HepG2 (cell line): Measurements from ENCODE around the gene HYAL2. TPM values are rescaled to one million over a fixed set of nuclear protein-coding genes. Genes with fewer than 3 reads are reported as not detected.

Source experiments
- AGO2 ChIP-seq: fragments of 200-400 bp; formaldehyde crosslinking; optimal IDR thresholded peaks from 2 replicates; pipeline ENCODE3; 2017; ENCODE audit warnings: mild to moderate bottlenecking, low read depth, low read length, moderate library complexity
- KDM6A ChIP-seq: IDR thresholded peaks from 2 replicates; pipeline ENCODE4 v1.6.1; 2016; ENCODE audit warnings: low read depth
- KLF13 ChIP-seq: sonication (generic); formaldehyde crosslinking; IDR thresholded peaks from 2 replicates; pipeline ENCODE4 v1.4.0; 2020; ENCODE audit warnings: mild to moderate bottlenecking, missing genetic modification reagents
- MLXIP ChIP-seq: sonication (generic); formaldehyde crosslinking; IDR thresholded peaks from 2 replicates; pipeline ENCODE4 v1.9.0; 2021; ENCODE audit warnings: missing genetic modification reagents, borderline replicate concordance
- NCOA2 ChIP-seq: sonication (generic); formaldehyde crosslinking; IDR thresholded peaks from 2 replicates; pipeline ENCODE4 v1.8.0; 2022; ENCODE audit warnings: inconsistent platforms
- NFKB2 ChIP-seq: sonication (generic); formaldehyde crosslinking; IDR thresholded peaks from 2 replicates; pipeline ENCODE4 v1.4.0; 2020; ENCODE audit warnings: missing genetic modification reagents, borderline replicate concordance
- PAF1 ChIP-seq: IDR thresholded peaks from 2 replicates; pipeline ENCODE4 v1.6.1; 2016; ENCODE audit warnings: missing genetic modification reagents, missing compliant biosample characterization
- ZBTB40 ChIP-seq, 2 experiments: fragments of 450-650 bp in 1 of 2; sonication (generic) in 1 of 2; formaldehyde crosslinking in 1 of 2; IDR thresholded peaks; 2 replicates each; pipeline versions ENCODE4 v1.6.1 to v1.8.0; 2016 to 2022; ENCODE audit warnings: antibody characterized with exemption in 1 of 2, mild to moderate bottlenecking in 1 of 2, missing genetic modification reagents in 1 of 2
- ZFP62 ChIP-seq: sonication (generic); formaldehyde crosslinking; IDR thresholded peaks from 2 replicates; pipeline ENCODE4 v1.4.0; 2020; ENCODE audit warnings: missing genetic modification reagents
- ZNF160 ChIP-seq: sonication (generic); formaldehyde crosslinking; IDR thresholded peaks from 2 replicates; pipeline ENCODE4 v1.8.0; 2022; ENCODE audit warnings: mild to moderate bottlenecking, inconsistent platforms, missing genetic modification reagents
- ZNF232 ChIP-seq: sonication (generic); formaldehyde crosslinking; IDR thresholded peaks from 2 replicates; pipeline ENCODE4 v1.4.0; 2020; ENCODE audit warnings: missing genetic modification reagents, borderline replicate concordance
- ZNF644 ChIP-seq: IDR thresholded peaks from 2 replicates; pipeline ENCODE4 v1.6.1; 2016; ENCODE audit warnings: low read depth
- polyA plus RNA-seq, 8 experiments: library from polyadenylated mRNA; depleted of rRNA in 3 of 8; stranded (reverse) in 7 of 8; unstranded in 1 of 8; fragments of >200 nt; fragmentation: Illumina TruSeq in 4 of 8; extraction: Trizol in 4 of 8; gene quantifications; 2 replicates each; pipeline versions ENCODE4 v1.2.1 to v1.2.3, GENCODE V29; 2011 to 2016; ENCODE audit warnings: low read depth in 4 of 8, missing spikeins in 1 of 8, mixed read lengths in 1 of 8; ENCODE audit not compliant: insufficient read depth in 1 of 8
- total RNA-seq, 5 experiments: library from RNA; depleted of rRNA; stranded (reverse); fragments of >200 nt; fragmentation: Illumina TruSeq; extraction: Trizol; gene quantifications; 2 replicates each; pipeline ENCODE4 v1.2.3, GENCODE V29; 2016; ENCODE audit warnings: low read depth in 1 of 5
- TF ChIP-seq, protein P1 (sequence below): sonication (generic); formaldehyde crosslinking; IDR thresholded peaks from 2 replicates; pipeline ENCODE4 v1.4.0; 2020; ENCODE audit warnings: missing genetic modification reagents, mild to moderate bottlenecking, borderline replicate concordance
- TF ChIP-seq, protein P2 (sequence below): sonication (generic); formaldehyde crosslinking; IDR thresholded peaks from 2 replicates; pipeline ENCODE4 v1.4.0; 2020; ENCODE audit warnings: missing genetic modification reagents

Gene HYAL2
- total and polyA plus RNA-seq, 2 of the 13 experiments (the other 11 are each of a cell fraction or from before 2014, with no cell fraction given), result 76.2 to 102 TPM

- TF ChIP-seq ZBTB40 (IDR thresholded peaks at IDR 0.05) (no peak), ZBTB40 (CRISPR knock-in tag; IDR thresholded peaks at IDR 0.05) (no peak), KDM6A (CRISPR knock-in tag) (no peak), ZNF644 (no peak), PAF1 (no peak), NFKB2 (no peak), ZNF160 (no peak), AGO2 (peak; percentile 31), MLXIP (CRISPR knock-in tag) (peak; percentile 19; the same call in 1 of the 2 replicates), ZNF232 (no peak), KLF13 (CRISPR knock-in tag) (no peak), ZFP62 (0 out of 2 replicates have a peak, but pooled peaks have one; percentile 75), NCOA2 (CRISPR knock-in tag) (no peak)
- TF ChIP-seq, protein P1, sequence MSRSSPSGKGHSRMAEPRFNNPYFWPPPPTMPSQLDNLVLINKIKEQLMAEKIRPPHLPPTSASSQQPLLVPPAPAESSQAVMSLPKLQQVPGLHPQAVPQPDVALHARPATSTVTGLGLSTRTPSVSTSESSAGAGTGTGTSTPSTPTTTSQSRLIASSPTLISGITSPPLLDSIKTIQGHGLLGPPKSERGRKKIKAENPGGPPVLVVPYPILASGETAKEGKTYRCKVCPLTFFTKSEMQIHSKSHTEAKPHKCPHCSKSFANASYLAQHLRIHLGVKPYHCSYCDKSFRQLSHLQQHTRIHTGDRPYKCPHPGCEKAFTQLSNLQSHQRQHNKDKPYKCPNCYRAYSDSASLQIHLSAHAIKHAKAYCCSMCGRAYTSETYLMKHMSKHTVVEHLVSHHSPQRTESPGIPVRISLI (CRISPR knock-in tag), result no peak
- TF ChIP-seq, protein P2, sequence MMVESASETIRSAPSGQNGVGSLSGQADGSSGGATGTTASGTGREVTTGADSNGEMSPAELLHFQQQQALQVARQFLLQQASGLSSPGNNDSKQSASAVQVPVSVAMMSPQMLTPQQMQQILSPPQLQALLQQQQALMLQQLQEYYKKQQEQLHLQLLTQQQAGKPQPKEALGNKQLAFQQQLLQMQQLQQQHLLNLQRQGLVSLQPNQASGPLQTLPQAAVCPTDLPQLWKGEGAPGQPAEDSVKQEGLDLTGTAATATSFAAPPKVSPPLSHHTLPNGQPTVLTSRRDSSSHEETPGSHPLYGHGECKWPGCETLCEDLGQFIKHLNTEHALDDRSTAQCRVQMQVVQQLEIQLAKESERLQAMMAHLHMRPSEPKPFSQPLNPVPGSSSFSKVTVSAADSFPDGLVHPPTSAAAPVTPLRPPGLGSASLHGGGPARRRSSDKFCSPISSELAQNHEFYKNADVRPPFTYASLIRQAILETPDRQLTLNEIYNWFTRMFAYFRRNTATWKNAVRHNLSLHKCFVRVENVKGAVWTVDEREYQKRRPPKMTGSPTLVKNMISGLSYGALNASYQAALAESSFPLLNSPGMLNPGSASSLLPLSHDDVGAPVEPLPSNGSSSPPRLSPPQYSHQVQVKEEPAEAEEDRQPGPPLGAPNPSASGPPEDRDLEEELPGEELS (CRISPR knock-in tag), result peak; percentile 35; the same call in 1 of the 2 replicates
These were observed 14.1 kb upstream of the HYAL2 start (continued) for GRCh38 chr3:50336452-50337174.
